ENCODE results near the gene ADAMTSL1.

The ADAMTSL1 gene

DNA sequence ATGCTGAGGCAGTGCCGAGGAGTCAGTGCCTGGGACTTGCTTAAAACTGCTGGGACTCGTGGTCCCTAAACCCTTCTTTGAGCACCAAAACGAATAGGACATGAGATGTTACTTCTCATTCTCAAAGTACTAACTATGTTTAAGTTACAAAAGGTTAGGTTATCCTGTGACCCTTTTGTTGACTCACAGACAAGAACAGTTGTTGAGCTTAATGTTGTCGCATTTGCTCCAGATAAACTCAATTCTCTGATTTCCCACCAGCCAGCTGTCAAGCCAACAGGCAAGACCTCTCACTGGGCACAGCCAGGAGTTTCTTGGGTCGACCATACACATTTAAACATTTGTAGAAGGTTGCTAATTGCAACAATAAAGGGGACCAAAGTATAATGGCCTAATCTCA, 249.4 kb downstream of the ADAMTSL1 start:
- DNase-seq (ENCODE audit: low read depth in 2 of 3, low spot score in 1 of 3): no peak

DNA sequence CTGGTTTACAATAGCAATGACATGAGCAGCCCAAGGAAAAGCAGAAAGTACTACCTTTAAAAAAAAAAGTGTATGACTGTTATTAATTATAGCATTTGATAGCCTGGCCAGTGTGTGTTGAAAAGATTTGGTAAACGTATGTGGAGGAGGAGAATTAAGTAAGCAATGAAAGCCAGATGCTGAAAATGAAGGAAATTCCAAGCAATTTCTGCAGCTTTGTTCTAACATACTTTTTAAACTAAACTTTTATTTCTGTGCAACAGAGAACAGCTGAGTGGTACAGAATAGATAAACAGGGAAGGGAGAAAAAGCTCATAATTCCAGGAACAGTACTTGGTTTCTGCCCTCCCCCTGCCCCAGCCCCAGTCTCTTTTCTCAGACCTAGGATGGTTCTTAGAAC, 252.6 kb downstream of the ADAMTSL1 start:
- DNase-seq (ENCODE audit: low read depth in 2 of 3, low spot score in 1 of 3): no peak

DNA sequence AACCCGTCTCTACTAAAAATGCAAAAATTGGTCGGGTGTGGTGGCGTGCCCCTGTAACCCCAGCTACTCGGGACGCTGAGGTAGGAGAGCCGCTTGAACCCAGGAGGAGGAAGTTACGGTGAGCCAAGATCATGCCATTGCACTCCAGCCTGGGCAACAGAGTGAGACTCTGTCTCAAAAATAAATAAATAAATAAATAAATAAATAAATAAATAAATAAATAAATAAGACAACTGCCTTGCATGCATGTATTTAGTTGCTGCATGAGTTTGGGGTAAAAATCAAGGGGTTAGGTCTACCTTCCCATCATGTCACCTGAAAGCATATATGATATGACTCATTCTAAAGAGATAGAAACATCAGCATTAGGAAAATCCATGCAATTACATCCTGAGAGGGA, 254.0 kb downstream of the ADAMTSL1 start:
- DNase-seq (ENCODE audit: low read depth in 2 of 3, low spot score in 1 of 3): no peak

DNA sequence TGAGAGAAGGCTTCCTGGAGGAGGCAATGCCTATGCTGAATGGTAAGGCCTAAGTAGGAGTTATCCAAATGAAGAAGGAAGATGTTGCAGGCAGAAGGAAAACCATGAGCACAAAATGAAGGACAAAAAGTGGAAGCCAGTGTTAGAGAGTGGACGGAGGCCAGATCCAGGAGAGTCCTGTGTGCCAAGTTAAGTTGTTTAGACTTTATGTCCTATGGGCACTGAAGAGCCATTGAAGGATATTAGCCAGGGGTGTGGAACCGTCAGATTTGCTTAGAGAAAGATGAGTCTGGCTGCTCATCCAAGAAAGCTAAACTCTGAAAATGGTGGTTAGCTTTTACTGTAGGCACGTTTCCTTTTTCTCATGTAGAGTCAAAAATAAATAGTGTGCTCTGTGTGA, 254.7 kb downstream of the ADAMTSL1 start:
- no peak for DNase-seq (ENCODE audit: low read depth in 2 of 3, low spot score in 1 of 3)

DNA sequence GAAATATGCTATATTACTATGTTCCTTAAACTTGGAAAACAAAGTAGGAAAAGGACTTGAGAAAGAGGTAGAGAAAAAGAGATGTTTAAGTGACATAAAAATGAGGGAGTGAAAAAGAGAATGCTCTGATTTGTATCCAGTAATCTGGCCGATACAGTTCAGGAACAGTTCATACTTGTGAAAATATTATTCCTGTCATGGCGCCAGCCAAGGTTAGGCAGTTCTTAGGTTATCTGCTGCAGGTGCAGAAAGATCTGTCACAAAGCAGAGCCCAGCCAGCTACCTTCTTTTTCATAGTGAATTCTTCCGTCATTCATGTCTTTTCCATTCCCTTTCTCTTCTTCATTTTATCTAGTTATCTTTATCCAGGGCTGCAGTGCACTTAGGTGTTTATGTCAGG, 256.3 kb downstream of the ADAMTSL1 start:
- DNase-seq (ENCODE audit: low read depth in 2 of 3, low spot score in 1 of 3): no peak

DNA sequence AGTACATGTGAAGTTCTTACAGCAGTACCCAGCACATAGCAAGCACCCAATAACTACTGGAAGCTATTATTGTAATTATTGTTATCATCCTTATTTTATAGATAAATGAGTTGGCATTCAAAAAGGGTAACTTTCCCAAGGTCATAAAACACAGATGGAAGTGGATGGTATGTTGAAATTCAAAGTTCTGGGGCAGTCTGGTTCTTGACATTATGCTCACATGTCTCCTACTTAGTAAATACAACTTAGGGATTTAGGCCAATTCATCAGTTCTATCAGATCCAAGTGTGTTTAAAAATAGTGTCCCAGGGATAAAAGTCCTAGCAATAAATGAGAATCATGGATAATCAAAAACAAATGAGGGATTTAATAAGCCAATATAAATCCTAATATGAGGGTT, 265.2 kb downstream of the ADAMTSL1 start:
- no peak for DNase-seq (ENCODE audit: low read depth in 2 of 3, low spot score in 1 of 3)

DNA sequence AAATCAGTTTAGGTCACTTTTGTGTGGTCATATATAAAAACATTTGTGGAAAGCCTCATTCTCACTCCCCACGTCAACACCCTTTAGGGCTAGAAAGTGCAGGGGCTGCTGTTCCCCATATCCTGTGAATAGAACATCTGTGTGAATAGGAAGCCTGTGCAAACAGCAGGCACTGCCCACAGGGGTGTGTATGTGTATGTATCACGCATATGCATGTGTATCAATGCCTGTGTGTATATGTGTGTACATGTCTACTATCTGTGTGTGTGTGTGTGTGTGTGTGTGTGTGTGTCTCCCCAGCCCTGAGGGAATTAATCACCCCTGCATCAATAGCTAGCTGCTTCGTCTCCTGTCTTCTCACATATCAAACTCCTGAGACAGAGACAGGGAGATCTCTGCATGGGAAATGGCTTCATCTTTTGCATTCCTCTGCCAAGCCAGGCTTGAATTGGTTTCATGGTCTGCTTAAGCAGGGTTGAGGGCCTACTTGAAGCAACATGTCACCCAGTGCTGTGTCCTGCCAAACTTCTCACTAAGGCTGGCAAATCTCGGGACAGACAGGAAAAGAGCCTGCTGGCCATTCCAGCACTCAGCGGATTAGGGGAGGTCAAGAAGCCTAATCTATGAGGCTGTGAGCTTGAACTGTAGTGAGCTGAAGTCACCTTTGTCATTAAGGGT, 265.8 kb downstream of the ADAMTSL1 start:
- no peak for DNase-seq (ENCODE audit: low read depth in 2 of 3, low spot score in 1 of 3)

DNA sequence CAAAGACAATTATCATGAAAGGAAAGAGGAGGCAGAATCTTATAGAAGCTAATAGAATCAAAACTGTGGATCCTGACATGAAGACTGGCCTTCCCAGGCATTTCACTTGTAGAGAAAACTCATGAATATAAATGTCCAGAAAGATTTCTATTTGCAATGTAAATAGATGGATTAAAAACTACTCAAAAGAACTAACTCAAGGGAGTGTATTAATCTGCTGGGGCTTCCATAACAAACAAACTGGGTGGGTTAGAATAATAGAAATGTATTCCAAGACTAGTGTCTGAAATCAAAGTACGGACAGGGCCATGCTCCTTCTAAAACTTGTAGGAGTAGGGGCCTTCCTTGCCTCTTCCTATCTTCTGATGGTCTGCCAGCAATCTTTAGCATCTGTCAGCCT, 267.4 kb downstream of the ADAMTSL1 start:
- DNase-seq (ENCODE audit: low read depth in 2 of 3, low spot score in 1 of 3): no peak

DNA sequence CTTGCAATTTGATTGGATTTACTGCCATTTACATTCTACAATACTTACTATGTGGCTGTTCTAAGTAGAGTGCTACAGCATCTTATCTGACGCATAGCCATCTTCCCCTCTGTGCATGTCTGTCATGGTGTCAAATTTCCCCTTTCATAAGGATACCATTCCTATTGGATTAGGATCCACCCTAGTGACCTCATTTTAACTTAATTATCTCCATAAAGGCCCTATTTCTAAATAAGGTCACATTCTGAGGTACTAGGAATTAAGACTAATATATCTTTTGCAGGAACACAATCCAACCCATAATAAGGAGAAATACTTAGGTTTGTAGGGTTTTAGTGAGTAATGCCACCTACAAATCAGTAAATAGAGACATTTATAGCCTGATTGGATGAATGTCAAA, 268.0 kb downstream of the ADAMTSL1 start:
- no peak for DNase-seq (ENCODE audit: low read depth in 2 of 3, low spot score in 1 of 3)

DNA sequence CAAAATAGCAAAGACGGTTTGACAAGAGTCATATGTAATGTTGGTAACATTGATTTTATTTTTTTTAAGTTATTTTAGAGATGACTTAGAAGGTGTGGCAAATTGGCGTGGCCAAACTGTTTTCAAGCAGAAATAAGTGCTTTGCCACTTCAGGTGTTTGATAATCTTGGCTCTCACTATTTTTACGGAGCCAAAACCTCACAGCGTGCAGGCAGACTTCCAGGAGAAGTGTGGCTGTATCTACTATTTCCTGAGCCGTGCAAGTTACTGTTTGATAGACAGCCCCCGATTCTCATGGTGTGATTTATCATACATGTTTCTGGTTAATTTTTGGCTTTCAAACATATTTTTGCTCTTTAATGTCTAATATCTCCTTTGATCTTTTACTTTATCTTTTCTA, 269.5 kb downstream of the ADAMTSL1 start:
- no peak for DNase-seq (ENCODE audit: low read depth in 2 of 3, low spot score in 1 of 3)

DNA sequence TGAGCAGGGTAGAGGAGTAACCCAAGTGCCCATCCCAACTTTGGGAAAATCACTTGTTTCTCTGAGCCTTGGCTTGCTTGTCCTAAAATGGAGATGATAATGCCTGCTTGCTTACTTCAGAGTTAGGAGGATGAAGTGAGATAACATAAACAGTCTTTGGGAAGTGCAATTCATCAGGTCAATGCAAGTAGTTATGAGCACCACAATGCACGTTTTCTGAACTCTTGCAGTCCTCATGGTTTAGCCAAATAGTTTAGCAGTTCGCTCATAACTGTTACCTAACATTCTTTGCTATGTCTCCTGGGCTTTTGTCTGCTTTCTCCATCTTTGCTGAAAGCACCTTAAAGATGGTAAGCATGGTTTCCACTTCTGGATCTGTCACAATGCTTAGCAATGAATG, 270.0 kb downstream of the ADAMTSL1 start:
- DNase-seq (ENCODE audit: low read depth in 2 of 3, low spot score in 1 of 3): no peak

DNA sequence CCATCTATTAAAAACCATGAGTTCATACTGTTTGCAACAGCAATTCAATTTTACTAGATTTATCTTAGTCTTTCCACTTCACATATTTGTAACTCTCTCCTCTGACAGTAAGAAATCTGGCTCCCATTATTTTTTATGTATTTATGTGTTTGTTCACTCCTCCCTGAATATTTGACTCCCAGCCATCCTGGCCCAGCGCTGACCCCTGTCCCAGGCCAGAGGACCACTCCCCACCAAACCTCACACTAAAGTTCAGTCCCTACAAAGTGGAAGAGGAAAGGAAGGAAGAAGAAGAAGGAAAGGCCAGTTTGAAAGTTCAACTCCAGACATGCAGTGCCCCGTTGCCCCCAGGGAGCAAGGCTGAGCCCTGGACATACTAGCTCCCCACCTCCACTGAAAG, 271.8 kb downstream of the ADAMTSL1 start:
- DNase-seq (ENCODE audit: low read depth in 2 of 3, low spot score in 1 of 3): no peak

DNA sequence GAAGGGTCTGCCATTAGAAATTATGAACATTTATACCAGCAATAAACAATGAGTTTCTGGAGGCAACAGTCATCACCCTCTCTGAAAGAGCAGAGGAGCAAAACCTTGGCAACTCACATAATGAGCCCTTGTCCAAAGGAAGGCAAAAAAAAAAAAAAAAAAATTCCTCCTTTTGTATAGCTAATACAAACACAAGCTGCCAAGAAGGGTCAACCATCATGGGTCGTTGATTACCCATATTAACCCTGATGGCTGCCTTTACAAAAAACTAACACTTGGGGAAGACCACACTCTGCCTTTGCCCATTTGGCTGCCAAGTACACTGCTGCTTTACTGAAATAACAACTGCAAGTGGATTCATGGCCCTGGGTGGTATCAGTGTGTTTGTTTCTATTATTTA, 272.7 kb downstream of the ADAMTSL1 start:
- DNase-seq (ENCODE audit: low read depth in 2 of 3, low spot score in 1 of 3): no peak

DNA sequence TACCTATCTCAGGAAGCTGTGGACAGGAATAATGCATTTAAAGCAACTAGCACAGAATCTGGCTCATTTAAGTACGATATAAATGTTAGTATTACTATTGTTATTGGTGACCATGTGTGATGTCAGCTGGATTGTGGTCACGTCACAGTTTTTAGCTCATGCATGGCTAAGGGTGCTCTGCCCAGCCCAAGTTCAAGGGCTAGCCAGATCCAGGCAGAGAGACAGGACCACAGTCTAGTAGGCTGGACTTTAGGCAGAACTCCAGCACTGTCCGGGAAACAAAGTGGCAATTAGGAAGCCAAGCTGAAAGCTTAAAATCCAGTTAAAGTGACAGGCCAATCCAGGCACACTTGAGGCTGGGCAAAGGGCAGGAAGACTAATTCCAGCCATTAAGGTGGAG, 273.6 kb downstream of the ADAMTSL1 start:
- no peak for DNase-seq (ENCODE audit: low read depth in 2 of 3, low spot score in 1 of 3)

DNA sequence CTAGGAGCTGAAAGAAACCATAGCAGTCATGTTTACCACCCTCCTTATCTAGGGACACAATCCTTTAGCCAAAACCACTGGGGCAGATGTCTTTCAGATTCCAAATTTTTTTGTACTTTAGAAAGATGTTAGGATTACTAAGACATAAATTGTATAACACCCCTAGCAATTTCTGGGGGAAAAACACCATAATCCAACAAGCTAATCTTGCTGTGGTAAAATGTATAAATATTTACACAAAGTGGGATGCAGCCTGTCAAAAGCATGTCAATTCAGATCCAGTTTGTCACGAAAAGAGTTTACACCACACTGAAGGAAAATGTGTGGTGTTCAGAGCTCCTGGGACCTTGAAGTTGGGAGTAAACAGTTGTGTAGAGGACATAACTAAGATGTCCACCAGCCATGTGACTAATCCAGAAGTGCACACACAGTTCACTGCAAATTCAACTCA, 274.3 kb downstream of the ADAMTSL1 start:
- DNase-seq (ENCODE audit: low read depth in 2 of 3, low spot score in 1 of 3): no peak

DNA sequence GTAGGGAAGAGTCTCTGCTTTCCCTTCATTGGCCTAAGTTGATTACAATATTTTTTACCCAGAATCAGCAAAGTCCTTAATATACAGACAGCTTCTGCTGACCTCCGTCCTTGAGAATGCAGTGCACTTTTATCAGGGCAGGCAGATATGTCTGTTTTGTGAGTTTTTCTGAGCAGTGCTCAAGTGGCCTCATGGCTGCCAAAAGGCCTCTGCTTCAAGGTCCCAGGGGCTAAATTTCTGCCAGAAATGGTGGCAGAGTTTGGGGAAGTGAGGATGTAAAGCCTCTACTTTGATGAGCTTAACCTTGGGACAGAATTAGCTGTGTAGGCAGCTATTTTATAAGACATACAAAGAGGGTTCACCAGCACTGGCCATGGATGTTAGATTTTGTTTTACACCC, 275.8 kb downstream of the ADAMTSL1 start:
- no peak for DNase-seq (ENCODE audit: low read depth in 2 of 3, low spot score in 1 of 3)

DNA sequence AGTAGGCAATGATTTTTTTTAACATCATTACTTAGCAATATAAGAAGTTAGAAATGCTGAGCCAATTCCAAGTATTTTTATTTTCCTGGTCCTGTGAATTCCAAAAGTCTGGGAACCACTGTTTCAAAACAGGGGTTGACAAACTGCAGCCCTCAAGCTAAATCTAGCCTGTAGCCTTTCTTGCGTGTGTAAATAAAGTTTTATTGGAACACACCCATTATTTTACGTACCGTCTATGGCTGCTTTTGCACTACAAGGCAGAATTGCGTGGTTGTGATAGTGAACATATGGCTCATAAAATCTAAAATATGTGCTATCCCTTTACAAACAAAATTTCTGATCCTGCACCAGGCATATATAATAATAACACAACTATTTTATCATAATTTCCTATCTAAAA, 280.0 kb downstream of the ADAMTSL1 start:
- DNase-seq (ENCODE audit: low read depth in 2 of 3, low spot score in 1 of 3): no peak

DNA sequence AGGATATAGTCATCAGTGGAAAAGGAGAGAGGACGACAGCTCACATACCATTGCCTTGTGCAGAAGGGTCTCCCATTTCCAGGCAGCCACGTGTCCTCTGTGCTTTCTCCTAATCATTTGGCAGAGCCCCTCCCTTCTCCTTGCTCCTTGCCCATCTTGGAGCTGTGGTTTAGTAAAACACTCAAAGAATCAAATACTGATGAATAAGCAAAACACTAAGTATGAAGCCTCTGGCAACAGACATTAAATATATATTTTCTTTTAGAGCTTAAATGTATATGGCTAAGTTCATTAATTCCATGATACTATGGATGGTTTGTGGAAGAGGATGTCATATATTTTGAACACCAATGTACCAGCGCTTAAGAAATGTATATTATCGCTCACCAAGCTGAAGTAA, 280.6 kb downstream of the ADAMTSL1 start:
- DNase-seq (ENCODE audit: low read depth in 2 of 3, low spot score in 1 of 3): no peak

DNA sequence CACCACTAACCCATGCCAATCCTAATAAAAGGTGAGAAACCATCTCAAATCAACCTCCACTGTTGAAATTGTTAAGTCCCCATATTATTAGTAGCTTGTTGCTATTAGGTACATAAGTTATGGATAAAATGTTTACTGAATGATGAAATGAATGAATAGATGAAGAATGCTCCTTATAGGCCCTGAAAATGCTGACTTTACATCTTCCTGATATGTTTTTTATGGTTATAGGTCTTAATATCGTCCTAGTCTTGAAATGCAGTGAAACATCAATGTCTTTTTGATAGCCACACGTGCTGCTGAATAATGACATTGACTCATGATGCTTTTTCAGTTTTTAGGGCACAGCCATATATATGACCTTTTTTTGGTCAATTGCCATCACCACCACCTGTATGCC, 281.3 kb downstream of the ADAMTSL1 start:
- DNase-seq (ENCODE audit: low read depth in 2 of 3, low spot score in 1 of 3): no peak

DNA sequence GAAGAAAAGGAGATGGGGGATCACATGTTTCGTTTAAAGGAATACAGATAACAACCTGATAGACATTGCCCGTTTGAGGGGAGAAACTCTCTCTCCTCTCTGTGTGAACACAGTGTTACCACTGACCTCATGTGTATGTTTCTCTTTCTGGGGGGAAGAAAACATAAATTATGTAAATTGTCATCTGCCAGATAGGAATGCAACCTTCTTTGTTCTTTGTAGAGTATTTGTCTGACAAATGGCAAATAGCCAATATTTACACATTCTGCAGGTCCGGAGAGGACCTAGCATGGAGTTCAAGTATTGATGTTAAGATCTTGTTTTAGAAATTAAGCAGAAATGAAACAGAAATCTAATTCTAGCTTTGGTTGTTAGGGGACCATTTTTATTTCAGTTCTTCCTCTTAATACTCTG, 282.8 kb downstream of the ADAMTSL1 start:
- DNase-seq (ENCODE audit: low read depth in 2 of 3, low spot score in 1 of 3): no peak

DNA sequence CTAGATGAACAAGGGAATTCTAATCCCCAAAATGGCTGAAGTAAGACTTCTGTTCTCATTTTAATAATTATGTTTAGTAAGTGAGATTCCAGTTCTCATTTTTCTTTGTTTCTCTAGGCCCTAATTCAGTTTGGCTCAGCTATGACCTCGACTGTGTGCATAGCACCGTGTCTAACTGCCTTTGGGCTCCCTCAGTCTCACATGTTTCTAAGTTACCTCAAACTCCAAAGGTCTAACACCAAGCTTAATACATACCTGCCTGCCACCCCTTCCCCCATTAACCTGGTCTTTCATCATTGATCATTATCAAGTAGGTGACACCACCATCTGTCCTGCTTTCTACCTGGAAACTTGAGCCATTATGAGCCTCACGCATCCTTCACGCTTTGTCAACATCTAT, 285.9 kb downstream of the ADAMTSL1 start:
- DNase-seq (ENCODE audit: low read depth in 2 of 3, low spot score in 1 of 3): no peak

DNA sequence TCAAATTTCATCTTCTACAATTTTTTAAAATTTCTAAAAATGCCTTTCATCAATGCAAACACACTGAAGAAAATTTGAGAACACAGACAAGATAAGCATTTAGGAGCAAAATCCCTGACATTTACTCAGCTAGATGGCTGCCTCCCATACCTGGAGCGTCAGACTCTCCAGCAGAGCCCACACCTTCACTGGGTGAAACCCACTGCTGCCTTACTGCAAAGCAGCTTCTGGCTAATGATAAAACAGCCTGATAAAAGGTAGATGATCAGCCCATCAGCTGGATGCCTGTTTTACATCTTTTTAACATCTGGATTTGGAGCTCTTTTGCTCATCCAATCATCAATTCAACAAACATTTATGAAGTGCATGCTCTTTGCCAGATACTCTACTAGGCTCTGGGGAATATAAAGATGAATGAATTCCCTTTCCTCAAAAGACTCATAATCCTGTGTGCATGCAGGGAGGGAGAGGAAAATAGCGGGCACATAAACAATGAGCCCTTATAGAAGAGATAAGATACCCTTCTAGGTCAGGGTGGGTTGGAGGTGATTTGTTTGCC, 287.9 kb downstream of the ADAMTSL1 start:
- no peak for DNase-seq (ENCODE audit: low read depth in 2 of 3, low spot score in 1 of 3)

DNA sequence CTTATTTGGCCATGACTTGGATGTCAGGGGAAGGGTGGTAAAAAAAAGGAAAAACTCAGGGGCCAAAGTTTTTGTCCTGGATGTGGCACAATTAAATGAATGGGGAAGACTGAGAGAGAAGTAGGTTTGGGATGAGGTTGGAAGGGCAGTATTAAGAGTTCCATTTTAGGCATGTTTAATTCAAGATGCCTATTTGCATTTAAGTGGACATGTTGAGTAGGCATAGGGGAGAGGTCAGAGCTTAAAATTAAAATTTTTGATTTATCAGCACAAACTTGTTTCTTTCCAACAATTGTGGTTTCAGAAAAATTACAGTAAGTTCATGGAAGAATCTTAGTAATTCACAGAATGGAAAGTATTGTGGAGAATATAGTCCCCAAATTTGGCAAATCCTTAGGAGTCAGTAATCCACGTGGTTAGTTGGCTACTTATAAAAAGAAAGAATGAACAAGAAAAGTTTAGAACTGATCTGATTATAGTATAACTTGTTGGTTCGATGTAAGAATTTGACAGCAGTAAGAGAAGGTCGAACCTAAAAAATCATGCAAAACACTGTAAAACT, 293.1 kb downstream of the ADAMTSL1 start:
- no peak for DNase-seq (ENCODE audit: low read depth in 2 of 3, low spot score in 1 of 3)

Data from stimulated activated CD4-positive, alpha-beta T cell treated with anti-CD3 and anti-CD28 coated beads, Interleukin-12 subunit alpha, Interleukin-12 subunit beta, amount 100 ng/mL, for 48 hours (primary cell).